Suprapubic skin (tissue), 3 donors: Measurements from ENCODE around the gene KLHL29.

Experiments used
- CTCF ChIP-seq, 2 donors: fragments of 200-600 bp in 1 of 2; fragments of 450-650 bp in 1 of 2; sonication (generic) in 1 of 2; IDR thresholded peaks; one replicate each; pipeline ENCODE4 v1.5.1; 2016 to 2019; ENCODE audit warnings: antibody characterized with exemption in 2 of 2, mild to moderate bottlenecking in 1 of 2, moderate library complexity in 1 of 2
- EP300 ChIP-seq: sonication (generic); formaldehyde crosslinking; IDR thresholded peaks from one replicate; pipeline ENCODE4 v1.6.1; 2017; ENCODE audit warnings: antibody characterized with exemption

GRCh38 chr2:23571527-23572282 is 186.7 kb downstream of the KLHL29 start:
- TF ChIP-seq EP300 (no peak), CTCF (IDR thresholded peaks at IDR 0.05) (no peak)
